ENCODE results near the gene PMS2. TPM values are rescaled to one million over a fixed set of nuclear protein-coding genes. Genes with fewer than 3 reads are reported as not detected.
"Not testable (repeated sequence)": the region's sequence is repeated elsewhere in the genome, so short reads cannot be mapped to it uniquely, and the experiment has no call there.

Gene PMS2
- total and polyA plus RNA-seq, 2 experiments from 2014 or later: 5.2 to 15.6 TPM

GRCh38 chr7:6051185-6051584, 42.3 kb upstream of the PMS2 start:
- H3K4me1 Mint-ChIP-seq; H3K4me3 Mint-ChIP-seq; H2AFZ ChIP-seq; ATAC-seq; DNase-seq (ENCODE audit: low spot score); H3K27me3 Mint-ChIP-seq (ENCODE audit: insufficient read depth, low read depth, poor library complexity); H3K27ac ChIP-seq (ENCODE audit: low read depth); H3K4me1 ChIP-seq (ENCODE audit: insufficient read depth); H3K9me2 ChIP-seq (ENCODE audit: insufficient read depth); H3F3A ChIP-seq (replicated peaks; ENCODE audit: low read depth); H3K4me3 ChIP-seq; H3K9me3 Mint-ChIP-seq; H3K27me3 ChIP-seq (ENCODE audit: insufficient read depth); H3K4me2 ChIP-seq; H3K27ac Mint-ChIP-seq: not testable (repeated sequence)
- Histone ChIP-seq H3K36me3 (ENCODE audit: insufficient read depth) (peaks cover 50% of the 10 kb centered on the region), H3K79me2 (replicated peaks; ENCODE audit: insufficient read depth) (peaks cover 28% of the 10 kb centered on the region), H4K20me1 (replicated peaks; ENCODE audit: insufficient read depth) (peaks cover 23% of the 10 kb centered on the region)
- peaks cover 53% of the 10 kb centered on the region for H3K36me3 Mint-ChIP-seq (ENCODE audit: low read depth)

- Histone ChIP-seq H3F3A (replicated peaks; ENCODE audit: low read depth) (no peaks in the 10 kb centered on the region), H4K20me1 (replicated peaks; ENCODE audit: insufficient read depth) (peaks cover 15% of the 10 kb centered on the region), H3K4me1 (ENCODE audit: insufficient read depth) (no peaks in the 10 kb centered on the region), H3K27ac (ENCODE audit: low read depth) (no peak overlapping the region), H3K79me2 (replicated peaks; ENCODE audit: insufficient read depth) (peaks cover 14% of the 10 kb centered on the region), H2AFZ (no peak overlapping the region), H3K4me2 (no peak overlapping the region), H3K4me3 (no peak overlapping the region), H3K9me2 (ENCODE audit: insufficient read depth) (no peaks in the 10 kb centered on the region), H3K27me3 (ENCODE audit: insufficient read depth) (no peaks in the 10 kb centered on the region), H3K36me3 (ENCODE audit: insufficient read depth) (peaks cover 60% of the 10 kb centered on the region)
- Mint-ChIP-seq H3K27ac (no peak overlapping the region), H3K4me1 (no peaks in the 10 kb centered on the region; the same call in 2 of the 3 replicates), H3K27me3 (ENCODE audit: insufficient read depth, low read depth, poor library complexity) (no peaks in the 10 kb centered on the region), H3K4me3 (no peak overlapping the region), H3K36me3 (ENCODE audit: low read depth) (peaks cover 60% of the 10 kb centered on the region), H3K9me3 (no peaks in the 10 kb centered on the region)
- DNase-seq (ENCODE audit: low spot score): no peak
- ATAC-seq: no peak
- TF ChIP-seq POLR2AphosphoS5 (IDR thresholded peaks at IDR 0.05; ENCODE audit: low read depth) (no peak), STAT1 (IDR thresholded peaks at IDR 0.05; ENCODE audit: unreplicated experiment) (no peak), JUNB (IDR thresholded peaks at IDR 0.05; ENCODE audit: unreplicated experiment) (no peak), CREB1 (CRISPR knock-in tag; IDR thresholded peaks at IDR 0.05; ENCODE audit: low read depth) (no peak), REST (IDR thresholded peaks at IDR 0.05; ENCODE audit: unreplicated experiment) (no peak), CTCF (conservative IDR thresholded peaks at IDR 0.05; ENCODE audit: low read depth in 2 of 2) (no peak), EZH2phosphoT487 (IDR thresholded peaks at IDR 0.05; ENCODE audit: unreplicated experiment) (no peak), NANOG (IDR thresholded peaks at IDR 0.05; ENCODE audit: borderline replicate concordance) (no peak), ETS1 (IDR thresholded peaks at IDR 0.05) (no peak), ZNF331 (CRISPR knock-in tag; IDR thresholded peaks at IDR 0.05; ENCODE audit: low read depth) (no peak)
Observed at GRCh38 chr7:6049780-6050179, 40.9 kb upstream of the PMS2 start.
